ENCODE measurements around the gene P3H3.
A peak's percentile ranks its signal among the peaks of the same experiment; 100 is the strongest.

Gene P3H3, protein sequence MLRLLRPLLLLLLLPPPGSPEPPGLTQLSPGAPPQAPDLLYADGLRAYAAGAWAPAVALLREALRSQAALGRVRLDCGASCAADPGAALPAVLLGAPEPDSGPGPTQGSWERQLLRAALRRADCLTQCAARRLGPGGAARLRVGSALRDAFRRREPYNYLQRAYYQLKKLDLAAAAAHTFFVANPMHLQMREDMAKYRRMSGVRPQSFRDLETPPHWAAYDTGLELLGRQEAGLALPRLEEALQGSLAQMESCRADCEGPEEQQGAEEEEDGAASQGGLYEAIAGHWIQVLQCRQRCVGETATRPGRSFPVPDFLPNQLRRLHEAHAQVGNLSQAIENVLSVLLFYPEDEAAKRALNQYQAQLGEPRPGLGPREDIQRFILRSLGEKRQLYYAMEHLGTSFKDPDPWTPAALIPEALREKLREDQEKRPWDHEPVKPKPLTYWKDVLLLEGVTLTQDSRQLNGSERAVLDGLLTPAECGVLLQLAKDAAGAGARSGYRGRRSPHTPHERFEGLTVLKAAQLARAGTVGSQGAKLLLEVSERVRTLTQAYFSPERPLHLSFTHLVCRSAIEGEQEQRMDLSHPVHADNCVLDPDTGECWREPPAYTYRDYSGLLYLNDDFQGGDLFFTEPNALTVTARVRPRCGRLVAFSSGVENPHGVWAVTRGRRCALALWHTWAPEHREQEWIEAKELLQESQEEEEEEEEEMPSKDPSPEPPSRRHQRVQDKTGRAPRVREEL

DNA sequence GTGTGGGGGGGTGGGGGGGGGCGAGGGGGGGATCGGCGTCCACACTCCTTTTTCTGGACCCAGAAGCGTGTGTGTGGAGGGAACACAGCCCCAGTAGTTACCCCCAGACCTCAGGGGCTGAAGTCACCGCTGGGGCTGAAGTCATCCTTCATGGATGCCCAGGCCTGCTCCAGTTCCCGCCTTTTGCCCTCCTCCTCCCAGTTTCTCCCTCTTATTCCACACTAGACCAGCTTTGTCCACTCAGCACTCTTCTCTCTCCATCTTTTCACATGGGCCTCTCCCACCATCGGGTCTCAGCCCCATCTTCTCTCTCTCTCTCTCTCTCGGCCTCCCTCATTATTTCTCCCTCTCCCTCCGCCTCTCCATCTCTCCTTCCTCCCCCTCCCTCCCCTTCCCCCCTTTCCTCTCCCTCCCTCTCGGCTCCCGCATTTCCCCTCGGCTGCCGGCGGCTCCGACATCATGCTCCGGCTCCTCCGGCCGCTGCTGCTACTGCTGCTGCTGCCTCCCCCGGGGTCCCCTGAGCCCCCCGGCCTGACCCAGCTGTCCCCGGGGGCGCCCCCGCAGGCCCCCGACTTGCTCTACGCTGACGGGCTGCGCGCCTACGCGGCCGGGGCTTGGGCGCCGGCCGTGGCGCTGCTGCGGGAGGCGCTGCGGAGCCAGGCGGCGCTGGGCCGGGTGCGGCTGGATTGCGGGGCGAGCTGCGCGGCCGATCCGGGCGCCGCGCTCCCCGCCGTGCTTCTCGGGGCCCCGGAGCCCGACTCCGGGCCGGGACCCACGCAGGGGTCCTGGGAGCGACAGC lies at the start of gene P3H3:
P3H3 (plus strand) TSS at position 426 of the 799 bp plus-strand sequence; CDS start at position 460, 34 bp downstream.
- no peak for DNase-seq

DNA sequence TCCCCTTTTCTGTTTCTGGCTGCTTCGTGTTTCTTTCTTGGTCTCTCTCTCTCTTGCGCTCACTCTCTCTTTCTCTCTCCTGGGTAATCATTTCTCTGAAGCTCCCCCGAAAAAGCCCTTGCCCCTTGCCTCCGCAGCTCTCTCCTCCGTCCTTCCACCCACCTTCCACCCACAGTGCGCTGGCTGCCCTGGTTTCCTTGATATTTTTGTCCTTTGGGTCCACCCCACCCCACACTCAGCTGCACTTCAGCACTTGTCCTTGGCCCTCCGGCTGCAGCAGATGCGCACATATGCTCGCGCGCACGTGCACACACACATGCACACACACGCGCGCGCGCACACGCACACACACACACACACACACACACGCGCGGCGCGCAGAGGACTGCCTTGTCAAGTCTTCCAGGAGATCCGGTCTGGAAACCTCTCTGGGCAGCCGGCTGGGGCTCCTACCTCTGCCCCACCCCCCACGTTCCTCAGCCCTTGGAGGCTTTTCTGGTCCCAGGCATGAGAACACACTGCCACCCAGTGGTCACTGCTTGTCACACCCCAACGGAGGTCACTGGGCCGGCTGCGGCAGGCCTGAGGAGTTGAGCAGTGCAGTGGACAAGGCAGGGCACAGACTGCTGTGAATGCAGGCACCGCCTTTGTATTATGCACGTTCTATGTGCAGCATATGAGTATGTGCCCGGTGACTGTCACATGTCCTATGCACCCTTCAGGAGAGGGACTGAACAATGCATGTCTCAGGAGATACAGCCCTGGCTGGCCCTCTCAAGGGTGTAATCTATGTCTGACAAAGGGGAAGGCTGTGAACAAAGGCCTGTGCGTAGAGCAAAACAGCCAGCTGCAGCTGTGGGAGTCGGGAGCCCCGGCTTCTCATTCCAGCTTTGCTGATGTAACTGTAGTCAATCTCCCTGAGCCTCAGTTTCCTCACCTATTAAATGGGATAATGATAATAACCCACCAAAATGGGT lies 49.3 kb upstream of the P3H3 start:
- DNase-seq: peak; percentile 94

DNA sequence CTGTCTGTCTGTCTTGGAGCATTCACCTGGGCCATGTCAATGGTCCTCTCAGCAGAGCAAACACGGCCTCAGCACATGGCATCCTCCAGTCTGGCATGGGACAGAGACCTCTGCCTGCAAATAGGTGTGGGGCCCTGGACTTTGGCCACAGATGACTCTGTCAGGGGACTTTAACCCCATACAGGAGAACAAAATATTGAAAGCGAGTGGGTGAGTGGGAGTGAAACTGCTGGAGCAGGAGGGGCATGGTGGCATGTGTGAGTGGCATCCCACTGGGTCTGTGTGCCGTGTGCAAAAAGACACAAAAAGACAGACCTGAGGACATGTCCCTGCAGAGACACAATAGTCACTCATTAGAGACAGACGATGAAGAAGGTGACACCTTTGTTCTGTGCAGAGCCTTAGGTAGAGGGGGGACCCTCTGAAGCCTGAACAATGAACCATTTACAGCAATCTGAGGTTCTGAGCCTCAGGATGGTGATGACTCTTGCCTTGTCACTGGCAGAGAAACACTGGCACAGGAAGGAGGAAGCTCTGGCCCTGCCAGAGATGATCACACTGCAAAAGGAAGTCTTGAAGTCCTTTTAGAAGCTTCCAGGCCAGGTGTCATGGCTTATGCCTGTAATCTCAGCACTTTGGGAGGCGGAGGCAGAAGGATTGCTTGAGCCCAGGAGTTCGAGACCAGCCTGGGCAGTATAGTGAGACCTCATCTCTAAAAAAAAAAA lies 48.3 kb upstream of the P3H3 start:
- no peak for DNase-seq

DNA sequence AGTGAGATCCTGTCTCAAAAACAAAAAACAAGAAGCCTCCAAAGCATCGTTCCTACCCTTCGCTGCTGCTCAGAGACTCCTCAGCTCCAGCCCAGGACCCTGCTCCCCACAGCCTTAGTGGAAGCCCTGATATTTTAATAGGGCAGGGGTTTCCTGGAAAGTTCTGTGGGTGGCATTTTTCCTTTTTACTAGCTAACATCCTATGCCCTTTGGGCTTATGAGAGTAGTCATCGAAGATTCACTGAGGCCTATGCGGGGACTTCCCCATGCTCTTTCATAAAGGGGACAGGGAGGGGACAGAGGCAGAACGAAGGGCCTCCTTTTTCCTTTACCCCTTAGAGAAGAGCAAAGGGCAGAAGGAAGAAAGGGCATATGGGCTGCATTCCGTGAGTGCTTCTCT lies 47.6 kb upstream of the P3H3 start:
- DNase-seq: peak; percentile 57

DNA sequence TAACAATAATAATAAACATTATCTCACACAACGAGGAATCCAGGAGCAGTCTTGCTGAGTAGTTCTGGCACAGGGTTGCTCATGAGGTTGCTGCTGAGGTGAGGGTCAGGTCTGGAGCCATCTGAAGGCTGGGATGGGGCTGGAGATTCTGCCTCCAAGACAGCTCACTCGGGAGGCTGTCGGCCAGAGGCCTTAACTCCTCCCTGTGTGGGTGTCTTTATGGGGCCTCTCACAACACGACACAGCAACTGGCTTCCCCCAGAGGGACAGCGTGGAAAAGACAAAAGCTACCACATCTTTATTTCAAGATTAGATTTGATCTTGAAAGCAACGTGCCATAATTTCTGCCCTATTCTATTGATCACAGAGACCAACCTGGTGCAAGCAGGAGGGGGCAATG lies 46.1 kb upstream of the P3H3 start:
- no peak for DNase-seq

DNA sequence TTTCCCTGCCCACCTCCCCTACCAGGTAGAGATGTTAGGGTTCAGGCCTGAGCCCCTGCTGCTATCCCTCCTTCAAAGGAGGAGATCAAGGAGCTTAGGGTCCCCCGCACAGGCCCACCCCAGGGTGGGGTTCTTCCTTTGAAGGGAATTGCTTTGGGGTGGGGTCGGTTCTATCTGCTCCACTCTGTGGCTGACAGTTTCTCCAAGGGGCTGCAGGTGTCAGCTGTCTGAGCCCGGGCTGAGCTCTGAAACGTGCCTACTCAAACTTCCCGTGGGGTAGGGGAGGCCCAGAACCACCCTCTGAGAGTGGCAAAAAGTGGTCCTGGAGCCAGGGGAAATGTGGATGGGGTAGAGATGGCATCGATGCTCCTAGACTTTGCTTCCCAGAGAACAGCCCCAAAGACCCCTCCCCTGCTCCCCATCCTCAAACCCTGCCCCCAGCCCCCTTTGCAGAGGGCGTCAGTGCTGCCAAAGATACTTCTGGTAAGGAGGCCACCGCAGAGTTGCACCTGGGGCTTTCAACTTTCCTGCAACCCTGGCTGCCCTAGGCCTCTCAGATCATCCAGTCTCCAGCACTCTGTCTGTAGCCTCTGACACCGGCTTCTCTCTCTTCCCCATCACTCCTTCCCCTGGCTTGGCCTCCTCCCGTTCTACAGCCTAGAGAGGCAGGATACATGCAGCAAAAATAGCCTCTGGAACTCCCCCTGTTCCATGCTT lies 45.2 kb upstream of the P3H3 start:
- no peak for DNase-seq

DNA sequence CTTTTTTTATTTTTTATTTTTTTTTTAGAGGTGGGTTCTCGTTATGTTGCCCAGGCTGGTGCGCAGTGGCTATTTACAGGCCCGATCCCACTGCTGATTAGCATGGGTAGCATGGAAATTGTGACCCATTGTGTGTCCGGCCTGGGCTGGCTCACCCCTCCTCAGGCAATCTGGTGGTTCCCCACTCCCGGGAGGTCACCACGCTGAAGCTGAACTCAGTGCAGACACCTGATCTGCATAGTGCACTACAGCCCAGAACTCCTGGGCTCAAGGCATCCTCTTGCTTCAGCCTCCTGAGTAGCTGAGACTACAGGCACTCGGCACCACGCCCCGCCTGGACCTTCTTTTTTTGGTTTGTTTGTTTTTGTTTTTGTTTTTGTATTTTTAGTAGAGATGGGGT lies 44.4 kb upstream of the P3H3 start:
- DNase-seq: no peak

DNA sequence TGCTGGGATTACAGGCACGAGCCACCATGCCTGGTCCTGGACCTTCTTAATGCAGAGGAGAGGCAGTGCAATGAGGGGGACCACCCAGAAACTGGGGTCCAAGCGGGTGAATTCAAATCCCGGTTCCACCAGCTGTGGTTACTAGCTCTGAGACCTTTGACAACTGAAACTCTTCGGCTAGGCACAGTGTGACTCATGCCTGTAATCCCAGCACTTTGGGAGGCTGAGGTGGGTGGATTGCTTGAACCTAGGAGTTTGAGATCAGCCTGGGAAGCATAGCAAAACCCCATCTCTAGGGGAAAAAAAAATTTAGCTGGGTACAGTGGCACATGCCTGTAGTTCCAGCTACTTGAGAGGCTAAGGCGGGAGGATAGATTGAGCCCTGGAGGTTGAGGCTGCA lies 43.9 kb upstream of the P3H3 start:
- DNase-seq: no peak

DNA sequence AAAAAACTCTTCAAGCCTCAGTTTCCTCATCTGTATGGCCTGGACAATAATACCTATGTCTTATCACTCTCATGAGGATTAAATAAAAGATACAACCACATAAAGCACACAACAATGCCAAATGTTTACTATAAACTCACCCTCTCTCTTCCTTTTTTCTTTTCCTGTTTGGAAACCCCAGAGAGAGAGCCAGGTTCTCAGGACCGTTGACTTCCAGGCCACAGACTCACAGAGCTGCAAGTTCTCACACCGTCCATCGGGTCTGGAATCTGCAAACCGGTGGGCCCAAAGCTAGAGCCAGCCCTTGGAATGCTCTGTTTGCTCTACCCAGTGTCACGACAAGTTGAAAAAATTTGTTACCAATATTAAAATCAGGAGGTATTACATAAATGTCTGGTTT lies 43.4 kb upstream of the P3H3 start:
- DNase-seq: no peak

DNA sequence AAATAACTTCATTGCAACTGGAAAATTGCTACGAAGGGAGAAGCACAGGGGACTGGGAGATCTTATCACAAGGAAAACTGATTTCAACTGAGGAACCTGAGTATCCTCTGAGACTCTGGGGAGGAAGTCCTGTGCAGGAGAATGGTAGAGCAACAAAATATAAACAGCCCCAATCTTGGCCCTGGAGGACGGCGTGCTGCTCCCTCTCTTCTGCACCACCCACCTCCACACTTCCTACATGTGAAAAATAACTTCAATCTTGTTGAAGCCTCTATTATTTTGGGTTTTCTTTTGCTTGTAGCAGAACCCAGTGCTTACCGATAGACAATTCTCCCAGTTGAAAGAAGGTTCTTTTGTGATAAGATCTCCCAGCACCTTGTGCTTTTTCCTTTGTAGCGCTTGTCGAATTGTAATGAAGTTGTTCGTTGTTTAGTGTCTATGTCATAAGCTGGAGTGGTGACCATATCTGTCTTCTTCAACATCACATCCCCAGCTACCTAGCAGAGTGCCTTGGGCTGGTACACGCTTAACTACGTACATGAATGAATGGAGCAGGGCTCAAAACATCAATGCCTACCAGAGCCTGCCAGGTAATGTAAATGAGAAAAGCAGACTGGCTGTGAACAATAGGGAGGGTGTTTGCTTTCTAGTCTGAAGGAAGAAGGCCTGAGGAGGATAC lies 41.7 kb upstream of the P3H3 start:
- DNase-seq: no peak

DNA sequence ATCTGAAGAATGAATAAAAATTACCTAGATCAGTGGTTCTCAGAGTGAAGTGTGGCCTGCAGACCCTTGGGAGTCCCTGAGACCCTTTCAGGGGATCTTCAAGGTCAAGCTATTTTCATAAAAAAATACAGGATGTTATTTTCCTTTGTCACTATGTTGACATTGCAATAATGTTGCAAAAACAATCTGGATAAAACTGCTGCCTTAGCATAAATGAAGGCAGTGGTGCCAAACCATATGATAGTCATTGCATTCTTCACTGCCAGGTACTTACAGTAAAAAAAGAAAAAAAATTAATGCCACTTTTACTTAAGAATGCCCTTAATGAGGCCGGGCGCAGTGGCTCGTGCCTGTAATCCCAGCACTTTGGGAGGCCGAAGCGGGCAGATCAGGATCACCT lies 40.9 kb upstream of the P3H3 start:
- no peak for DNase-seq

DNA sequence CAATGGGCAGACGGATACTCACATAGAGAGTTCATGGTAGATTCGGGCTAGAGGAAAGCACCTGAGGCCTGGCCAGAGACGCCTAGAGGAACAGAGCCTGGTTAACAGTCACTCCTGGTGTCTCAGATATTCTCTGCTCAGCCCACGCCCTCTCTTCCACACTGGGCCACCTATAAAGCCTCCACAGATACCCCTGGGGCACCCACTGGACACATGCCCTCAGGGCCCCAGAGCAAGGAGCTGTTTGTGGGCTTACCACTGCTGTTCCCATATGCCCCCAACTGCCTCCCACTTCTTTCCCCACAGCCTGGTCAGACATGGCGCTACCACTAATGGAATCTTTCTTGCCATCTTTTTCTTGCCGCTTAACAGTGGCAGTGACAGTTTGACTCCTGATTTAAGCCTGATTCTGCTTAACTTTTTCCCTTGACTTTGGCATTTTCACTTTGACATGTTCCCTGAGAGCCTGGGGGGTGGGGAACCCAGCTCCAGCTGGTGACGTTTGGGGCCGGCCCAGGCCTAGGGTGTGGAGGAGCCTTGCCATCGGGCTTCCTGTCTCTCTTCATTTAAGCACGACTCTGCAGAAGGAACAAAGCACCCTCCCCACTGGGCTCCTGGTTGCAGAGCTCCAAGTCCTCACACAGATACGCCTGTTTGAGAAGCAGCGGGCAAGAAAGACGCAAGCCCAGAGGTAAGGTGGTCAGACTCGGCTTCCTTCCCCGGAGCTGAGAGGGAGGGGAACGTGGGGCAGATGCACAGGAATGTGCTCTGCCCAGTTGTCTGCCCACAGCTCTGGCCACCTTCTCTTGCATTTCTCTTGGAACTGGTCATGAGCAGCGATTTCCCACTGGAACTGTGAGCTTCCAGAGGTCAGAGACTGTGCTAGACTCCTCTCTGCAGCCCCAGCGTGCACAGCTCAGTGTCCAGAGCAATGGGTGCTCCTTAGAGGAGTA lies 39.0 kb upstream of the P3H3 start, which contains the start of gene CD4:
CD4 (plus strand) TSS at position 557 of the 953 bp plus-strand sequence. CDS start 10,611 bp downstream, outside the sequence.
- no peak for DNase-seq

DNA sequence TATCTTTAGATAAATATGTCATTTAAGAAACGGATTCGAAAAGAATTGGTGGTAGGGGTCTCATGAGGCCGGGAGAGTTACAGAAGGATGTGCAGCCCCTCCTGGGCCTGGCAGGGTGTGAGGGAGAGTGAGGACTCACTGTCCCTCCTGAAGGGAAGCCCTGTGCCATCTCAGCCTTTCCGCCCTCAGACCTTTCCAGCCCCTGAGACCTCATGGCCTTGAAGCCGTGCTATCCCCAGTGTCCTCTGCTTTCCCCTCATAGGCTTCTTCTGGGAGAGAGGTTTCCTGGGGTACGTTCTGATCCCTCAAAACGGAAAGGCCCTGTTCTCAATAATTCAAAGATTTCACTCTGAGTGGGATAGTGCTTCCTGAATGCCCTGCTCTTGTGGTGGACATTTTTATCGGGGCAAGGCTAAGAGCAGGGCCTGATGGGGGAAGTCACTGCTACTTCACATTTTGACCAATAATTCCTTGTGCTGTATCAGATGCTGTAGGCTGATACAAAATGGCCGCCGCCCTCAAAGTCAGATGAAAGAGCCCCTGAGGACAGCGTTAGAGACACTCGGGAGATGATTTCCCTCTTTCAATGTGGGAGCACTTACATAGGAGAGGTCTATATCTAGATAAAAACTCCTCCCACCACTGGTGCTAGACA lies 37.6 kb upstream of the P3H3 start:
- DNase-seq: no peak

DNA sequence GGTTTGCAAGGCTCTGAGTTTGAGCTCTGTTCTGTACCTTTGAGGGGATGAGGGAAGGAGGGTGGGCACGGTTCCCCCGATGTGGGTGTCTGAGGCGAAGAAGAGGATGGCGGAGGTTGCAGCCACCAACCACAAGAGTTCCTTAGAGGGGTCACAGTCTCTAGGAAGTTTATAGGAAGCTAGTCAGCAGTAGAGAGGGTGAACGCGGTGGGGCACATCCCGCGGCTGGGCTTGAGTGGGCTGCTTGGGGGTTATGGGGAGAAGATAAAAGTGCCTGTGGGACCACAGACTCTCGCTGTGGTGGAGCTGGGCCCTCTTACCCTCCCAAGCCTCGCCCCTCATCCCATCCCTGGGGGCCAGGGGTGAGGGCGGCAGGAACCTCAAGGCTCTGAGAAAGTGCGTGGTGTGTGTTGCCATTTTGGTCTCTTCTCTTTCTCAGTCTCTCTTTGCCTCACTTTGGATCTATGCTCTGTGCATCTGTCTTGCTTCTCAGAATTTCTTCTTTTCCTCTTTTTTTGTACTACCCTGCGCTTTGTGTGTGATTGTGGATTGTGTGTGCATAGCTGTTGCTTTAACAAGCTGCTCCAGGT lies 36.2 kb upstream of the P3H3 start:
- DNase-seq: no peak

DNA sequence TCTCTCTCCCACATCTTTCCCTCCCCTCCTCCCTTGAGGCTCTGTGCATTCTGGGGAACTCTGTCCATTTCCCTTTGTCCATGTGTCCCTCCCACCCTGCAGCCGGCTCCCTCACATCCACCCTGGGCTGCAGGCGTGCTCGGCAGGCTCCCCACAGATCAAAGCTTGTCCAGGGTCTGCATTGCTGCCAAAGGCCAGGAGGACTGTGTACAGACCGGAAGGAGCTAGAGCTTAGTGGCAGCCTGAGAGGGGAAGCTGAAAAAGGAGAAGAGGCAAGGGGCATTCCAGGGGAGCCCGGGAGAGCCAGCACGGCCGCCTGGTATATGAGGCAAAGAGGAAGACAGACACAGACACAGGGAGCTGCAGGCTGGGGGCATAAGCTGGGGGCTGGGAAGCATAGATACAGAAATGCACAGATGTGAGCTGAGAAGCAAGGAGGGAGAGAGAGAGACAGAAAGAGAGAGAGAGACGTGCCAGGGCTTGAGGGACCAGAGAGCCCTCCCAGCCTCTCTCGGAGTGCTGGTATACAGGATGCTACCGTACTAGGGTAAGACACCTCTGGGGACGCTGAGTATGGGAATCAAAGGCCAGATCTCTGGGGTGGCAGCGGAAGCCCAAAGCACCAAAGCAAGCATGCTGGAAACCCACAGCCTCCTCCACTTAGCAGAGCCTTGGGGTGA lies 35.5 kb upstream of the P3H3 start:
- DNase-seq: no peak

DNA sequence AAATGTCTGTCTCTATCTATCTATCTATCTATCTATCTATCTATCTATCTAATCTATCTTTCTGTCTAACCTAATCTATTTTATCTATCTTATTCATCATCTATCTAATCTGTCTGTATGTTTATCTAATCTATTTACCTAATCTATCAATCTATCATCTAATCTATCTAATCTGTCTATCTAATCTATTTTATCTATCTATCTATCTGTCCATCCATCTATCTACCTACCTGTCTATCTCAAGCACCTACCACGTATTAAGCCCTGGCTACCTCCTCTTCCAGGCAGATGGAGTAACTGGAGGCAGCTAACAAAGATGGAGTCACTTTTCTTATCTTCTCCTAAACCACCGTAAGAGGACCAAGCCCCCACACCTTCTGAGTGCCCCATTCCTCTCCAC lies 33.1 kb upstream of the P3H3 start:
- no peak for DNase-seq

DNA sequence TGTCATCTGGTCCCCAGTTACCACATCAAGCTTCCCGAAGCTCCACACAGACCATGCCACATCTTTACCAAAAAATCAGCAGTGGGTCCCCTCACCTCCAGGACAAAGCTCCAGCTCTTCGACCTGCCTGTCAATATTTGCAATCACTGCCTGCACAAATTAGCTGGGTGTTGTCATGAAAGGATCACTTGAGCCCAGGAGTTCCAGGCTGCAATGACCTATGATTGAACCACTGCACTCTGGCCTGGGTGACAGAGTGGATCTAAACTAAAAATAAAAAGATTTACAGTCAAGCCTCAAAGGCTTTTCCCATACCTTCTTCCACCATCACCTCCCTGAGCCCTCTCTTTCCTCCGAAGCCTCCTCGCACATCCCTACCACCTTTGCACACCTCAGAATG lies 31.6 kb upstream of the P3H3 start:
- DNase-seq: no peak
